Heart right ventricle (tissue), 16 donors: ENCODE results near the gene CCNH. TPM values are rescaled to one million over a fixed set of nuclear protein-coding genes. Genes with fewer than 3 reads are reported as not detected.

ENCODE experiments used
- ATAC-seq, 8 donors: fragments of 200-7000 bp; cut with Tn5 transposase; one replicate each; pipeline ENCODE4 v1.9.1; 2020; ENCODE audit warnings: mild to moderate bottlenecking in 8 of 8, moderate library complexity in 8 of 8, moderate number of reproducible peaks in 1 of 8
- DNase-seq, 2 donors: peaks; one replicate each; pipeline ENCODE4 v3.0.0-alpha.2; 2020
- H3K27ac ChIP-seq, 10 donors: fragments of 200-600 bp; sonication (generic) in 2 of 10; one replicate each; pipeline versions ENCODE4 v1.5.0 to v1.8.0; 2020 to 2022; ENCODE audit warnings: mild to moderate bottlenecking in 3 of 10
- H3K27me3 ChIP-seq, 7 donors: fragments of 200-600 bp; one replicate each; pipeline ENCODE4 v1.8.0; 2021 to 2022; ENCODE audit warnings: mild to moderate bottlenecking in 2 of 7
- H3K36me3 ChIP-seq, 9 donors: fragments of 200-600 bp; sonication (generic) in 1 of 9; one replicate each; pipeline versions ENCODE4 v1.5.0 to v1.8.0; 2020 to 2022; ENCODE audit warnings: mild to moderate bottlenecking in 2 of 9
- H3K4me1 ChIP-seq, 9 donors: fragments of 200-600 bp; sonication (generic) in 1 of 9; one replicate each; pipeline versions ENCODE4 v1.5.0 to v1.8.0; 2020 to 2022; ENCODE audit warnings: mild to moderate bottlenecking in 4 of 9
- H3K4me3 ChIP-seq, 10 donors: fragments of 200-600 bp; sonication (generic) in 2 of 10; one replicate each; pipeline versions ENCODE4 v1.5.0 to v1.8.0; 2020 to 2022; ENCODE audit warnings: mild to moderate bottlenecking in 7 of 10, moderate library complexity in 2 of 10
- H3K9me3 ChIP-seq, 11 donors: fragments of 200-600 bp in 10 of 11; sonication (generic) in 2 of 11; one replicate each; pipeline versions ENCODE4 v1.5.0 to v1.8.0; 2013 to 2022; ENCODE audit warnings: mild to moderate bottlenecking in 2 of 11, control low read depth in 1 of 11, moderate library complexity in 1 of 11
- WGBS, 2 donors: extraction: QIAGEN DNeasy Blood & Tissue Kit; methylation state at CpG; one replicate each; pipeline ENCODE4 v1.1.7; 2013; ENCODE audit warnings: inconsistent platforms in 1 of 2; 5-methylcytosine and 5-hydroxymethylcytosine counted together
- intact Hi-C, 10 donors: fragments of 100-400 bp; cut with DNase I; formaldehyde crosslinking; loops; one replicate each; pipeline versions ENCODE4 v1.11.1 to v1.14.2; 2022
- polyA plus RNA-seq, 2 donors: library from polyadenylated mRNA; stranded (reverse); fragments of 200-250 nt; gene quantifications; one replicate each; pipeline ENCODE4 v1.2.3, GENCODE V29; 2013
- total RNA-seq, 10 donors: library from RNA; stranded (reverse); fragmentation: NEBNext Ultra II Directional in 3 of 10; extraction: Animal tissue kit (Norgen Biotek cat#: 25700) in 3 of 10; gene quantifications; one replicate each; pipeline versions ENCODE4 v1.2.1 to v1.2.4, GENCODE V29; 2021 to 2023
- TF ChIP-seq, protein P1 (sequence below), 9 donors: fragments of 200-600 bp; sonication (generic) in 2 of 9; IDR thresholded peaks; one replicate each; pipeline versions ENCODE4 v1.5.0 to v1.8.0; 2021 to 2022; ENCODE audit warnings: antibody characterized with exemption in 9 of 9, mild to moderate bottlenecking in 5 of 9, moderate library complexity in 1 of 9
- donor health status: Arrhythmogenic right ventricular cardiomyopathy.
- donor health status: ischemic (EF 13 %, LVEDD 7.1; RV severe dilation, severe dysfunction).
- donor health status: healthy with polysubstance abuse.
- donor health status: DM: no; HTN: yes; CAD: no.
- donor health status: DM: no; HTN: no; CAD: no.
- donor health status: ischemic (EF 25% LVEDD 6.9; RV normal size, moderate dysfunction).
- donor health status: ischemic (EF 25% LVEDD 5.7; RV mildly dilated, moderate dysfunction).
- donor health status: healthy.
- donor health status: DM: yes; HTN: yes; CAD: no.
- donor health status: Ischemic cardiomyopathy.
- donor health status: ischemic (EF 35%, LVEDD 5.7; RV mildly dilated, moderate dysfunction).
- donor health status: nonischemic (EF 11% LVEDD 7.7; RV severe dilation, severe dysfunction).
- donor health status: DM: yes; HTN: yes; CAD: no.
- donor health status: PGD.
- donor health status: ischemic (EF 29% LVEDD 5.4; RV normal size, mild dysfunction).
- donor health status: nonischemic (EF 23%, LVEDD 6.1; RV moderate dilation, normal function).

Gene CCNH
- total and polyA plus RNA-seq, 12 donors: 23.5 to 36.2 (median 24.5) TPM

DNA sequence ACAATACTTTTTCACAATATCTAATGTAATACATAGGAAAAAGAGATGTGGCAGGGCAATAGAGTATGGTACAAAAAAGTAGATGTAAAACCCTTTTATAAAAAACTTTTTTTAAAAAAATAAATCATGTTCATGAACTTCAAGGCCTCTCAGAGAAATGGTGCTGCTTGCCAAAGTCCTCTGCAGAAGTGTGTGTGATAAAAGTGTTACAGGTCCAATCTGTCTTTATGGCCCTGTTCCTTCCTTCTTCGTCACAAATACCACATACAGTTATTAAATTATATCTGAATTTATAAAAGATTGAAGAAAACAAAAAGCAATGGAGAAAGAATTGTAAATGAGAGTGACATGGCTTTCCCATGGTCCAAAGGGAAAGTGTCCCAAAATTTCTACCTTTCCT, 21.7 kb upstream of the CCNH start:
- no peak overlapping the region for H3K27ac ChIP-seq
- TF ChIP-seq, protein P1, sequence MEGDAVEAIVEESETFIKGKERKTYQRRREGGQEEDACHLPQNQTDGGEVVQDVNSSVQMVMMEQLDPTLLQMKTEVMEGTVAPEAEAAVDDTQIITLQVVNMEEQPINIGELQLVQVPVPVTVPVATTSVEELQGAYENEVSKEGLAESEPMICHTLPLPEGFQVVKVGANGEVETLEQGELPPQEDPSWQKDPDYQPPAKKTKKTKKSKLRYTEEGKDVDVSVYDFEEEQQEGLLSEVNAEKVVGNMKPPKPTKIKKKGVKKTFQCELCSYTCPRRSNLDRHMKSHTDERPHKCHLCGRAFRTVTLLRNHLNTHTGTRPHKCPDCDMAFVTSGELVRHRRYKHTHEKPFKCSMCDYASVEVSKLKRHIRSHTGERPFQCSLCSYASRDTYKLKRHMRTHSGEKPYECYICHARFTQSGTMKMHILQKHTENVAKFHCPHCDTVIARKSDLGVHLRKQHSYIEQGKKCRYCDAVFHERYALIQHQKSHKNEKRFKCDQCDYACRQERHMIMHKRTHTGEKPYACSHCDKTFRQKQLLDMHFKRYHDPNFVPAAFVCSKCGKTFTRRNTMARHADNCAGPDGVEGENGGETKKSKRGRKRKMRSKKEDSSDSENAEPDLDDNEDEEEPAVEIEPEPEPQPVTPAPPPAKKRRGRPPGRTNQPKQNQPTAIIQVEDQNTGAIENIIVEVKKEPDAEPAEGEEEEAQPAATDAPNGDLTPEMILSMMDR (IDR thresholded peaks at IDR 0.05): no peak
- H3K4me1 ChIP-seq: no peaks in the 10 kb centered on the region
- DNase-seq (no peak), ATAC-seq (no peak)
- intact Hi-C loops: no loop called here
- H3K4me3 ChIP-seq: no peak overlapping the region
- 54 to 88% methylated on average over 1 of the region's 1 CpG for WGBS, 2 donors
- H3K27me3 ChIP-seq: no peaks in the 10 kb centered on the region
- H3K9me3 ChIP-seq: peaks cover 0 to 4% (median 0%) of the 10 kb centered on the region in 11 donors
- no peaks in the 10 kb centered on the region for H3K36me3 ChIP-seq

DNA sequence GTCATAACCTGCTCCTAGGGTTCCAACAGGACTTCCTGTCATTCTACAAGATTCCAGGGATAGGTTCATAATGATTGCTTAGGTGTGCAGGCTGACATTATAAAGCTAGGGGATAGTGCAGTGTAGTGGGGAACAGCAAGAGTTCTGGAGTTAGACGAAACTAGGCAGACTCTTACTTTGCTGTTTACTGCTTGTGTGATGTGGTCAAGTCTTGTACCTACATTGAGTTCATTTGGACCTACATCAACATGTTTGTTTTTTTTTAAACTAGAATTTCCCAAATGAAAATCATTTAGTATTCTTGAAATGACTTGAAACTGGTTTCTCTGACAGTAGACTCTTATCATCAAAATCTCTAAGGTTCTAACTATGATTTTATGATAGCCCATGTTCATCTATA, 21.2 kb upstream of the CCNH start:
- no peak overlapping the region for H3K4me3 ChIP-seq
- no peaks in the 10 kb centered on the region for H3K27me3 ChIP-seq
- no peak for ATAC-seq
- H3K27ac ChIP-seq: no peak overlapping the region
- intact Hi-C loops: no loop called here
- TF ChIP-seq, protein P1 (IDR thresholded peaks at IDR 0.05): no peak
- WGBS, 2 donors: 78 to 79% methylated on average over 1 of the region's 1 CpG
- no peaks in the 10 kb centered on the region for H3K9me3 ChIP-seq
- H3K36me3 ChIP-seq: no peaks in the 10 kb centered on the region
- H3K4me1 ChIP-seq: no peaks in the 10 kb centered on the region
- no peak for DNase-seq

DNA sequence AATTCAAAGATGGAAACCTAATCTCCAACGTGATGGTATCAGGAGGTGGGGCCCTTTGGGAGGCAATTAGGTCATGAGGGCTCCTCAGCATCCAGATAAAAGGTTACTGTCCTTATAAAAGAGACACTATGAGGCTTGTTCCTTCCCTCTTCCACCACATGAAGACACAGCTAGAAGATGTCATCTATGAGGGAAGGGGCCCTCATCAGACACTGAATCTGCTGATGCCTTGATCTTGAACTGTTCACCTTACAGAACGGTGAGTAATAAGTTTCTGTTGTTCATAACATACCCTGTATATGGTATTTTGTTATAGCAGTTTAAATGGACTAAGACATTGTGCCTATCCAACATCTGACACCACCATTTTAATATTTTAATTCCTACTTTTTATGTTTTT, 19.7 kb upstream of the CCNH start:
- Histone ChIP-seq H3K27ac (no peak overlapping the region), H3K36me3 (no peaks in the 10 kb centered on the region), H3K4me3 (no peak overlapping the region), H3K27me3 (no peaks in the 10 kb centered on the region), H3K9me3 (no peaks in the 10 kb centered on the region), H3K4me1 (no peaks in the 10 kb centered on the region)
- ATAC-seq (no peak), DNase-seq (no peak)
- TF ChIP-seq, protein P1 (IDR thresholded peaks at IDR 0.05): no peak
- intact Hi-C loops: no loop called here
- 45 to 53% methylated on average over 2 of the region's 2 CpGs for WGBS, 2 donors

DNA sequence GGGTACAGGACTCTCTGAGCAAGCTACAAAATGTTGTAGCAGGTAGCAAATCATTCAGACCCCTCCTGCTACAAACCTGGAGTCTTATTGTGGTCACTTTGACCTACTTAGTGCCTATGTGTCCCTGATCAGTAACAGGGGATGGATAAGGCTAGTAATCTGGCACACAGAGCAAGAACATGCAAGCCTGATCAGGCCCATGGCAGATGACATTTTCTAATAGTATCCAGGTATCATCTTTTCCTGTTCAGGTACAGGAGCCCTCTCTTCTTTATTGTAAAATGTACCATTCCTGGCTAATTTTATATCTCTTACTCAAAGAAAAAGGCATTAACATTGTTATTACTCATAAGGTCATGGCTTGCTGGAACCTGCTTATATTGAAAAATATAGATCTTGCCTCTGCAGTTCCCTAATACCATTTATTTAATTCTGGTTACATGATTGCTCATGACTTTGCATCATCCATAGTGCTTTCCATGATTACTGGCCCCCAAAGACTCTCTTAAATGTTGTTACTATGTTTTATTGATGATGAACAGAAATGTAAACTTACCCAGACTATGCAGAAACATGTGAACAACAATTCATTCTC, 18.2 kb upstream of the CCNH start:
- Histone ChIP-seq H3K9me3 (no peaks in the 10 kb centered on the region), H3K27ac (no peak overlapping the region), H3K36me3 (no peaks in the 10 kb centered on the region), H3K4me3 (no peak overlapping the region), H3K4me1 (no peaks in the 10 kb centered on the region), H3K27me3 (no peaks in the 10 kb centered on the region)
- TF ChIP-seq, protein P1 (IDR thresholded peaks at IDR 0.05): no peak
- DNase-seq: no peak
- intact Hi-C loops: no loop called here
- no peak for ATAC-seq
